ENCODE results near the gene H6PD.

Gene H6PD

DNA sequence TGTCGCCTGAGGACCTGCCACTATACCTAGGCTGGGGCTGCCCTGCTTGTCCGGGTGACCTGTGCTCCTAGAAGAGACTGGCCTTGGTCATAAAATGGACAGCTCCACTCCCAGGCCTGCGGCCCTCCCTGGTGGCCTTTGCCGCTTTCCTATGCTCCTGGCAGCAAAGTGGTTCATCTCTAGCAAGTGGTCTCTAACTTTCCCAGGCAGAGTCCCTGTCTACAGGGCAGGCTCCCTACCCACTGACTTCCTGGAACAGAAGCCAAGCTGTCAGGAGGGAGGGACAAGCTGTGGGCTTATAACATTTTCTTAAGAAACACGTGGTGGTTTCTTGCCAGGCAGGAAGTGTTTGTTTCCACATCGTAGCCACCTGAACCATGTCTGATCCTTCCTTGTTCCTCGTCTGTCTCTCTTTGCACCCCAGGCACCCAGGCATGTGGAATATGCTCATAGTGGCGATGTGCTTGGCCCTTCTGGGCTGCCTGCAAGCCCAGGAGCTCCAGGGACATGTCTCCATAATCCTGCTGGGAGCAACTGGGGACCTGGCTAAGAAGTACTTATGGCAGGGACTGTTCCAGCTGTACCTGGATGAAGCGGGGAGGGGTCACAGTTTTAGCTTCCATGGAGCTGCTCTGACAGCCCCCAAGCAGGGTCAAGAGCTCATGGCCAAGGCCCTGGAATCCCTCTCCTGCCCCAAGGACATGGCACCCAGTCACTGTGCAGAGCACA, 10.1 kb downstream of the H6PD start:
- TF ChIP-seq, protein P1, sequence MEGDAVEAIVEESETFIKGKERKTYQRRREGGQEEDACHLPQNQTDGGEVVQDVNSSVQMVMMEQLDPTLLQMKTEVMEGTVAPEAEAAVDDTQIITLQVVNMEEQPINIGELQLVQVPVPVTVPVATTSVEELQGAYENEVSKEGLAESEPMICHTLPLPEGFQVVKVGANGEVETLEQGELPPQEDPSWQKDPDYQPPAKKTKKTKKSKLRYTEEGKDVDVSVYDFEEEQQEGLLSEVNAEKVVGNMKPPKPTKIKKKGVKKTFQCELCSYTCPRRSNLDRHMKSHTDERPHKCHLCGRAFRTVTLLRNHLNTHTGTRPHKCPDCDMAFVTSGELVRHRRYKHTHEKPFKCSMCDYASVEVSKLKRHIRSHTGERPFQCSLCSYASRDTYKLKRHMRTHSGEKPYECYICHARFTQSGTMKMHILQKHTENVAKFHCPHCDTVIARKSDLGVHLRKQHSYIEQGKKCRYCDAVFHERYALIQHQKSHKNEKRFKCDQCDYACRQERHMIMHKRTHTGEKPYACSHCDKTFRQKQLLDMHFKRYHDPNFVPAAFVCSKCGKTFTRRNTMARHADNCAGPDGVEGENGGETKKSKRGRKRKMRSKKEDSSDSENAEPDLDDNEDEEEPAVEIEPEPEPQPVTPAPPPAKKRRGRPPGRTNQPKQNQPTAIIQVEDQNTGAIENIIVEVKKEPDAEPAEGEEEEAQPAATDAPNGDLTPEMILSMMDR (IDR thresholded peaks at IDR 0.05): no peak

DNA sequence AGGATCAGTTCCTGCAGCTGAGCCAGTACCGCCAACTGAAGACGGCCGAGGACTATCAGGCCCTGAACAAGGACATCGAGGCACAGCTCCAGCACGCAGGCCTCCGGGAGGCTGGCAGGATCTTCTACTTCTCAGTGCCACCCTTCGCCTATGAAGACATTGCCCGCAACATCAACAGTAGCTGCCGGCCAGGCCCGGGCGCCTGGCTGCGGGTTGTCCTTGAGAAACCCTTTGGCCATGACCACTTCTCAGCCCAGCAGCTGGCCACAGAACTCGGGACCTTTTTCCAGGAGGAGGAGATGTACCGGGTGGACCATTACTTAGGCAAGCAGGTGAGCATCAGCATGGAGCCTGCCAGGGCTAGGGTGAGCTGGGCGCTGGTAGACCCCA, 10.7 kb downstream of the H6PD start:
- TF ChIP-seq, protein P1 (IDR thresholded peaks at IDR 0.05): no peak

DNA sequence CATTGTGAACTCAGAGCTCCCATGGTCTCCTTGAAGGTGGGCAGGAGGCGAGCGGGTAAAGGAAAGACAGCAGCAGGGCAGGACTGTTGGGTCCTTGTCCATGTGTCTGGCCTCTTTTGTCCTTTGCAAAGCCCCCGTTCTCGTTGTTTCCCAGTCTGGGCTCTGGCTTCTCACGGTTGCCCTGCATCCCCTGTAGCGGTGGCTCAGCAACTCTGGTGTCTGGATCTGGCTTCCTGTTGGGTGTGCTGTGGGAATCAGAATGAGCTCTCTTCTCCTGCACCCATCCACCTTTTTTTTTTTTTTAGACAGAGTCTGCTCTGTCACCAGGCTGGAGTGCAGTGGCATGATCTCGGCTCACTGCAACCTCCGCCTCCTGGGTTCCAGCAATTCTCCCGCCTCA, 11.1 kb downstream of the H6PD start:
- TF ChIP-seq, protein P1 (IDR thresholded peaks at IDR 0.05): no peak

DNA sequence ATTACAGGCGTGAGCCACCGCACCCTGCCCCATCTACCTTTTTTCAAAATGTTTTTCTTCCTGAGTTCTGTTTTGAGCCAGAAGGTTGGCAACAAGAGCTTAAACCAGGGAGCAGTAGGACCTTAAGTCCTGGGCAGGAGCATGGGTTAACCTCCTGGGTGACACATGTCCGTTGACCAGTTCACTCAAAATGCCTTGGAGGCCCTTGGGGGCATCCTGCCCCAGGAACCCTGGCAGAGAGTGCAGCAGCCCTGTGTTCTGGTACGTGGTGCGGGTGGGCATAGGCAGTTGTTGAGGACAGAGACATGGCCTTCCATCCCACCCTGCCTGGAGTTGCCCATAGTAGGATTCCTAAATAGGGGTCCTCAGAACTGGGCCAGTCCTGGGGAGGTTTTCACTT, 11.6 kb downstream of the H6PD start:
- TF ChIP-seq, protein P1 (IDR thresholded peaks at IDR 0.05): no peak

DNA sequence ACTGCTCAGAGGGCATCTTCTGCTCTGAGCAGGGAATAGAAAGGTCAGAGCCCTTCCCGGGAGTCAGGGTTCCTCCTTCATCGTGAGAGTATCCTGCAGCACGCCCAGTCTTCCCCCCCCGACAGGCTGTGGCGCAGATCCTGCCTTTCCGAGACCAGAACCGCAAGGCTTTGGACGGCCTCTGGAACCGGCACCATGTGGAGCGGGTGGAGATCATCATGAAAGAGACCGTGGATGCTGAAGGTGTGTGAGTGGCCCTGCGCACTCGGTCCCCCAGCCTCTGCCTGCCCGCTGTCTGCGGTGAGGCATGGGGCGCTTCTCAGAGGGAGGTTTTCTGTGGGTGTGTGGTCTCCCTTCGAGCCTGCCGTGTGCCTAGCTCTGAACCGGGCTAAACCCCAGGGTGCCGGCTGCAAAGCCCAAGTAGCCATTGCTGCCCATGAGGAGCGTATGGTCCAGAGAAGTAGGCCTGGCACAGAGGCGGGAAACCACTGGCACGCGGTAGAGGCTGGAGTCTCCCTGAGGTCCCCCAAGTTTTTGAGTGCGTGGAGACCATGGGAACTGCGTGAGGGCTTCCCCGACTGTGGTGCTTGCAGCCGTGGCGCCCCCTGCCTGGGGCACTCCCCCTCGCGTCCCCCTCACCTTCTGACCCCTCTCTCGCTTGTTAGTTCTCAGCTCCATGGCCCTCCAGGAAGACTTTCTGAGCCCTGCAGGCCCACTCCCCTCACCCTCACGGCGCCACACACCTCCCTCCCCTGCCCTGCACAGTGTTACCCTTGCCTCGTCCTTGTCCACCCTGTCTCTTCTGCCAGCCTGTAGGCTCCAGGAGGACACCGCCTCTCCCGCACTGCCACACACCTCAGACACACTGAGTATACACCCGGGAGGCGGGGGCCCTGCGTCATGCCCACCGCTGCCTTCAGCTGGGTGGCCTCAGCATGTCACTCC, 12.5 kb downstream of the H6PD start:
- TF ChIP-seq, protein P1 (IDR thresholded peaks at IDR 0.05): no peak

DNA sequence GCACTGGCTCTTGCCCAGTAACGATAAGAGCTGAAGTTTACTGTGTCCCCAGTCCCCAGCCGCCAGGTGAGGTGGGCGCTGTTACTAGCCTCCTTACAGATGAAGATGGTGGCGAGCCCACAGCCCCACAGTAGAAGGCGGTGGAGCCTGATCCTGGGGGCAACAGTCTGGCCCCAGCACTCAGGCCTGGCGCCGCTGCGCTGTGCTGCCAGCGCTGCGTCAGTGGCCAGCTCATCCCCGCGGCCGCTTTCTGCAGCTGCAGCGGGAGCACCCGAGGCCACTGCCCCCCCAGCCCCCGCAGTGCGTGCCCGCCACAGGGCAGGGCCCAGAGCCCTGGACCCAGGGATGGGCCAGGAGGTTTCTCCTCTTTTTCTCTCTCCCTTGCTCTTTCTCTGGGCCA, 13.3 kb downstream of the H6PD start:
- TF ChIP-seq, protein P1 (IDR thresholded peaks at IDR 0.05): no peak

DNA sequence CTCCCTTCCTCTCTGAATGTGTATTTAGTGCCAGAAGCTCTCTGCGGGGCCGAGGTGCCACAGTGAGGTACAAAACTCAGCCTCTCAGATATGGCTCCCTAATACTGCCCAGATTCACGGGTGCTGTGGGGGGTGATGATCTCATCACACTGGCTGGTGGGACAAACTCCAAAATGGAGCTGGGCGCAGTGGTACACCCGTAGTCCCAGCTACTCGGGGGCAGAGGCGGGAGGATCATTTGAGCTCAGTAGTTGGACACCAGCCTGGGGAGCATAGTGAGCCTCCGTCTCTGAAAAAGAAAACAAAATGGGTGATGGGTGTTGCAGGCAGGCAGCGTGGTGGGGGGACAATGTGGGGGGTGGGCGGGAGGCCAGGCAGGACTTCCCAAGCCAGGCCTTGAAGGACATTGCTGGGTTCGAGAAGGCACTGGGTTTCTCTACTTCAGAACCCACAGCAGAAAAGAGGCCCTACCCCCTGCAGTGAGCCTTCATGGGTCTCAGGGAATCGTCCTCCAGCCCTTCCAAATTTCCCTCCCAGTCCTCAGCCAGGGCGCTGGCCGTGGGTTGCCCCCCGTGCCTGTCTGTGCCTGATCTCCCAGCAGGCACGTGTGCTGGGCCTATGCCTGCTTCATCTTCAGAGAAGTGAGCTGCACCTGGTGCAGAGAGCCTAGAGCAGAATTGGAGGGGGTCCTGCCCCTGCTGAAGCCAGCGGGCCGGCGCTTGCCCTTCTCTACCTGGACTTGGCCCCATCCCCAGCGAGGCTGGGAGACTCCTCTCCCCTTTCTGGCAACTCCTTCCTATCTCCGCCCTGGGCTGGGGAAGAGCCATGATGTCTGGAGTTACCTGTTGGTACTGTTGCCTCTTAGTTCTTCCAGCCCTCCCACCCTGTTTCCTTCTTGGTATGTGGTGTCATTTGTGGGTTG, 14.0 kb downstream of the H6PD start:
- TF ChIP-seq, protein P1 (IDR thresholded peaks at IDR 0.05): no peak
